DMS53 (cell line): ENCODE results near the gene WBP1L.
A peak's percentile ranks its signal among the peaks of the same experiment; 100 is the strongest.
"Not testable (repeated sequence)": the region's sequence is repeated elsewhere in the genome, so short reads cannot be mapped to it uniquely, and the experiment has no call there.

Experiments used
- DNase-seq: peaks from one replicate; lab custom pipeline; 2025; lab: John Stamatoyannopoulos, UW

The WBP1L gene

GRCh38 chr10:102843139-102843538 is 99.4 kb downstream of the WBP1L start:
- not testable (repeated sequence) for DNase-seq

- DNase-seq = not testable (repeated sequence)
Observed at GRCh38 chr10:102844190-102844776, 100.5 kb downstream of the WBP1L start.

GRCh38 chr10:102845352-102845902 is 101.7 kb downstream of the WBP1L start:
- no peak for DNase-seq

GRCh38 chr10:102850025-102850518 is 106.3 kb downstream of the WBP1L start:
- DNase-seq = peak; percentile 61

- DNase-seq = not testable (repeated sequence)
Observed at GRCh38 chr10:102853237-102853636, 109.5 kb downstream of the WBP1L start.

- peak; percentile 56 for DNase-seq
Observed at GRCh38 chr10:102855731-102856436, 112.1 kb downstream of the WBP1L start.

GRCh38 chr10:102856758-102857424 is 113.1 kb downstream of the WBP1L start:
- no peak for DNase-seq

- DNase-seq = no peak
Observed at GRCh38 chr10:102859911-102860310, 116.2 kb downstream of the WBP1L start.

- no peak for DNase-seq
Observed at GRCh38 chr10:102863660-102864059, 119.9 kb downstream of the WBP1L start.

- DNase-seq = no peak
Observed at GRCh38 chr10:102865620-102866019, 121.9 kb downstream of the WBP1L start.
